ENCODE results near the gene BTBD18. TPM values are rescaled to one million over a fixed set of nuclear protein-coding genes. Genes with fewer than 3 reads are reported as not detected.

The BTBD18 gene
- polyA plus RNA-seq = under 1 TPM; 0.12 to 0.86 (median 0.25) TPM

GRCh38 chr11:57751676-57752253 lies at the start of gene BTBD18:
TSS of gene BTBD18 (minus strand) at chr11:57751819. CDS start at chr11:57751188, 631 bp downstream.
- no peaks in the 10 kb centered on the region for H3K27me3 Mint-ChIP-seq (ENCODE audit: low read depth in 3 of 3)
- no peak within 1 kb of the TSS for H3K4me3 Mint-ChIP-seq
- no peaks in the 10 kb centered on the region for H3K4me1 Mint-ChIP-seq
- H3K9me3 Mint-ChIP-seq = no peaks in the 10 kb centered on the region
- DNase-seq = no peak
- H3K36me3 Mint-ChIP-seq = peaks cover 0 to 8% (median 3%) of the 10 kb centered on the region in 3 donors
- H3K27ac Mint-ChIP-seq = peak within 1 kb of the TSS in 1 of 6 donors; percentile 36

- Mint-ChIP-seq H3K4me1 (peaks cover 11 to 13% of the 10 kb centered on the region in 2 donors), H3K4me3 (peak overlapping the region in 1 of 5 donors; percentile 64), H3K27ac (peak overlapping the region; percentile 32 to 83 (median 72)), H3K27me3 (ENCODE audit: low read depth in 3 of 3) (no peaks in the 10 kb centered on the region), H3K9me3 (no peaks in the 10 kb centered on the region), H3K36me3 (peaks cover 15 to 28% (median 23%) of the 10 kb centered on the region in 3 donors)
- no peak for DNase-seq
These were observed 49.5 kb upstream of the BTBD18 start for GRCh38 chr11:57801183-57801485.

GRCh38 chr11:57800444-57801182 lies 49.0 kb upstream of the BTBD18 start:
- Mint-ChIP-seq H3K9me3 (no peaks in the 10 kb centered on the region), H3K27me3 (ENCODE audit: low read depth in 3 of 3) (no peaks in the 10 kb centered on the region), H3K4me1 (peaks cover 11 to 13% of the 10 kb centered on the region in 2 donors), H3K27ac (peak overlapping the region; percentile 58 to 88 (median 77)), H3K36me3 (peaks cover 10 to 26% (median 21%) of the 10 kb centered on the region in 3 donors), H3K4me3 (peak overlapping the region in 1 of 5 donors; percentile 64)
- peak; percentile 59 to 61 (median 59) for DNase-seq

- DNase-seq = no peak
- H3K27ac Mint-ChIP-seq = peak overlapping the region in 3 of 6 donors; percentile 37 to 62 (median 45)
- peaks cover 0 to 2% (median 0%) of the 10 kb centered on the region in 3 donors for H3K27me3 Mint-ChIP-seq (ENCODE audit: low read depth in 3 of 3)
- no peaks in the 10 kb centered on the region for H3K9me3 Mint-ChIP-seq
- no peak overlapping the region for H3K4me3 Mint-ChIP-seq
- peaks cover 7 to 19% (median 16%) of the 10 kb centered on the region in 3 donors for H3K36me3 Mint-ChIP-seq
- H3K4me1 Mint-ChIP-seq = peaks cover 11 to 13% of the 10 kb centered on the region in 2 donors
These were observed 47.4 kb upstream of the BTBD18 start for GRCh38 chr11:57798905-57799559.

- Mint-ChIP-seq H3K36me3 (peaks cover 3 to 9% (median 7%) of the 10 kb centered on the region in 3 donors), H3K27ac (peak overlapping the region; percentile 70 to 93 (median 86)), H3K4me1 (peaks cover 28 to 34% of the 10 kb centered on the region in 2 donors), H3K27me3 (ENCODE audit: low read depth in 3 of 3) (peaks cover 4 to 10% (median 5%) of the 10 kb centered on the region in 3 donors), H3K4me3 (peak overlapping the region in 3 of 5 donors; percentile 3 to 61 (median 44)), H3K9me3 (no peaks in the 10 kb centered on the region)
- DNase-seq = no peak
These were observed 41.9 kb upstream of the BTBD18 start for GRCh38 chr11:57793351-57794115.

- H3K36me3 Mint-ChIP-seq = peaks cover 3 to 9% (median 7%) of the 10 kb centered on the region in 3 donors
- peaks cover 4 to 12% (median 5%) of the 10 kb centered on the region in 3 donors for H3K27me3 Mint-ChIP-seq (ENCODE audit: low read depth in 3 of 3)
- H3K4me1 Mint-ChIP-seq = peaks cover 28 to 34% of the 10 kb centered on the region in 2 donors
- H3K9me3 Mint-ChIP-seq = no peaks in the 10 kb centered on the region
- H3K27ac Mint-ChIP-seq = peak overlapping the region; percentile 70 to 93 (median 86)
- DNase-seq = no peak
- H3K4me3 Mint-ChIP-seq = peak overlapping the region; percentile 61 to 80 (median 71)
These were observed 41.3 kb upstream of the BTBD18 start for GRCh38 chr11:57792870-57793269.

- Mint-ChIP-seq H3K4me1 (peaks cover 28 to 34% of the 10 kb centered on the region in 2 donors), H3K27me3 (ENCODE audit: low read depth in 3 of 3) (peaks cover 4 to 12% (median 5%) of the 10 kb centered on the region in 3 donors), H3K9me3 (no peaks in the 10 kb centered on the region), H3K36me3 (peaks cover 3 to 9% (median 7%) of the 10 kb centered on the region in 3 donors), H3K4me3 (peak overlapping the region; percentile 71 to 80 (median 73)), H3K27ac (peak overlapping the region; percentile 76 to 93 (median 87))
- peak; percentile 86 to 88 (median 87) for DNase-seq
These were observed 40.5 kb upstream of the BTBD18 start for GRCh38 chr11:57792060-57792541.

- H3K27me3 Mint-ChIP-seq (ENCODE audit: low read depth in 3 of 3) = peaks cover 4 to 12% (median 5%) of the 10 kb centered on the region in 3 donors
- peaks cover 28 to 34% of the 10 kb centered on the region in 2 donors for H3K4me1 Mint-ChIP-seq
- no peak for DNase-seq
- no peaks in the 10 kb centered on the region for H3K9me3 Mint-ChIP-seq
- H3K27ac Mint-ChIP-seq = peak overlapping the region; percentile 76 to 93 (median 87)
- peak overlapping the region; percentile 71 to 80 (median 73) for H3K4me3 Mint-ChIP-seq
- peaks cover 2 to 11% (median 9%) of the 10 kb centered on the region in 3 donors for H3K36me3 Mint-ChIP-seq
These were observed 39.9 kb upstream of the BTBD18 start for GRCh38 chr11:57791321-57792059.

GRCh38 chr11:57788703-57789088 lies 37.1 kb upstream of the BTBD18 start:
- no peak for DNase-seq
- no peak overlapping the region for H3K27ac Mint-ChIP-seq
- H3K36me3 Mint-ChIP-seq = peaks cover 0 to 7% (median 0%) of the 10 kb centered on the region in 3 donors
- peaks cover 27 to 30% of the 10 kb centered on the region in 2 donors for H3K4me1 Mint-ChIP-seq
- H3K4me3 Mint-ChIP-seq = no peak overlapping the region
- no peaks in the 10 kb centered on the region for H3K9me3 Mint-ChIP-seq
- H3K27me3 Mint-ChIP-seq (ENCODE audit: low read depth in 3 of 3) = peaks cover 4 to 10% (median 5%) of the 10 kb centered on the region in 3 donors

GRCh38 chr11:57787920-57788702 lies 36.5 kb upstream of the BTBD18 start:
- no peak overlapping the region for H3K4me3 Mint-ChIP-seq
- H3K36me3 Mint-ChIP-seq = peaks cover 0 to 7% (median 0%) of the 10 kb centered on the region in 3 donors
- H3K27ac Mint-ChIP-seq = peak overlapping the region in 1 of 6 donors; percentile 11
- H3K4me1 Mint-ChIP-seq = peaks cover 22 to 24% of the 10 kb centered on the region in 2 donors
- H3K9me3 Mint-ChIP-seq = no peaks in the 10 kb centered on the region
- DNase-seq = no peak
- H3K27me3 Mint-ChIP-seq (ENCODE audit: low read depth in 3 of 3) = peaks cover 4 to 10% (median 5%) of the 10 kb centered on the region in 3 donors

- H3K9me3 Mint-ChIP-seq = no peaks in the 10 kb centered on the region
- DNase-seq = no peak
- H3K4me1 Mint-ChIP-seq = peaks cover 12 to 14% of the 10 kb centered on the region in 2 donors
- H3K27ac Mint-ChIP-seq = no peak overlapping the region
- H3K36me3 Mint-ChIP-seq = peaks cover 0 to 7% (median 0%) of the 10 kb centered on the region in 3 donors
- H3K4me3 Mint-ChIP-seq = no peak overlapping the region
- peaks cover 1 to 6% (median 2%) of the 10 kb centered on the region in 3 donors for H3K27me3 Mint-ChIP-seq (ENCODE audit: low read depth in 3 of 3)
These were observed 35.5 kb upstream of the BTBD18 start for GRCh38 chr11:57787006-57787604.

Measured in immature natural killer cell (primary cell).